ENCODE measurements around the gene ADAMTS9. TPM values are rescaled to one million over a fixed set of nuclear protein-coding genes. Genes with fewer than 3 reads are reported as not detected.

Gene ADAMTS9
- total RNA-seq, 2 donors from 2014 or later, result 16.1 to 38.0 TPM

DNA sequence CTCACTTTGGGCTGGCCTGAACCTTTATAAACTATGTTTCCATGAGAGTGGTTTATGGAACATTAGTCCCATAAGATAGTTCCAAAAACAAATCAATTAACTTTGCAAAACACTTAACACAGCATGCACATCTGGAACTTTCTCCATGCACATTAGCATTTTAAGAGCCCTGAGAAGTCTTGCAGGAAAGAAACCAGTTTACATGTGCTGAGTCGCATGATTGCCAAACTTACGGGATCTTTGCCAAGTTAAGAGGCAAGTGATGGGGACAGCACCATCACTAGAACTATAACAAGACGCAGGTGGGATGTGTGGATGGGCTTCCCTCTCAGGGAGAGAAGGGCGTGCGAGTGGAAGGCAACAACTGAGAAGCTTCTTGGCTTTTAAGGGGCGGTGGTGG lies 20.7 kb downstream of the ADAMTS9 start:
- no peaks in the 10 kb centered on the region for H3K27me3 ChIP-seq (ENCODE audit: control insufficient read depth, insufficient read depth, low read length, poor library complexity, severe bottlenecking)
- DNase-seq, result no peak
- Mint-ChIP-seq H3K27ac (no peak overlapping the region), H3K4me3 (no peak overlapping the region), H3K36me3 (ENCODE audit: low read depth) (no peaks in the 10 kb centered on the region), H3K4me1 (peaks cover 13% of the 10 kb centered on the region), H3K27me3 (ENCODE audit: insufficient read depth) (no peaks in the 10 kb centered on the region), H3K9me3 (peaks cover 4% of the 10 kb centered on the region)
- H3K9ac ChIP-seq (ENCODE audit: extremely low read depth, low read length, poor library complexity, severe bottlenecking), result no peak overlapping the region
- H3K9me3 ChIP-seq (ENCODE audit: control insufficient read depth, low read length), result peaks cover 13% of the 10 kb centered on the region
- no peak overlapping the region for H3K27ac ChIP-seq (ENCODE audit: low read depth, low read length)
- TF ChIP-seq CTCF (conservative IDR thresholded peaks at IDR 0.05), result no peak
- 97 to 100% methylated on average over 3 to 6 of the region's 6 CpGs for WGBS, 2 experiments (ENCODE audit: insufficient coverage in 1 of 2, insufficient read length in 1 of 2)
- peaks cover 3% of the 10 kb centered on the region for H3K4me1 ChIP-seq (ENCODE audit: control insufficient read depth, insufficient read depth, low read length)
- H3K36me3 ChIP-seq (ENCODE audit: control insufficient read depth, insufficient read depth, low read length), result no peaks in the 10 kb centered on the region
- no peak overlapping the region for H3K4me3 ChIP-seq (ENCODE audit: low read length)

DNA sequence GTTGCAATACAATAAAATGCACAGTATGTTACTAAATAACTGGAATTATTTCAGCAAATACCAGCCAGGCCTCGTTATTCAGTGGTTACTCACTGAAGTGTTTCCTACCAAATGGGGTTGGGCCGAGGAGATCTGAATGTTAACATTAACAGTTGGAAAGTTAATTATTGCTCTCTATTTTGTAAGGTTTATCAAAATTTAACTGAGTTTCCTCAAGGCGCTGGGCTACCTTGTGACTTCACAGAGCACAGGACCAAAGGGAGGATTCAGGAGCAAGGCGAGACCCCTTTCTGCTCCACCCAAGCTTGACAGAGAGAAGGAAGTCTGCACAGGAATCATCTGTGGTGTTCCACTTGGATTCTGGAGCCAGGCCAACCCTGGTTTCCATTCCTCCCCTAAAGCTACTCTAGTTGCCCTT lies 21.6 kb downstream of the ADAMTS9 start:
- Mint-ChIP-seq H3K27ac (no peak overlapping the region), H3K27me3 (ENCODE audit: insufficient read depth) (no peaks in the 10 kb centered on the region), H3K9me3 (peaks cover 4% of the 10 kb centered on the region), H3K4me3 (no peak overlapping the region), H3K36me3 (ENCODE audit: low read depth) (no peaks in the 10 kb centered on the region), H3K4me1 (peaks cover 13% of the 10 kb centered on the region)
- Histone ChIP-seq H3K9ac (ENCODE audit: extremely low read depth, low read length, poor library complexity, severe bottlenecking) (no peak overlapping the region), H3K27me3 (ENCODE audit: control insufficient read depth, insufficient read depth, low read length, poor library complexity, severe bottlenecking) (no peaks in the 10 kb centered on the region), H3K27ac (ENCODE audit: low read depth, low read length) (no peak overlapping the region), H3K4me3 (ENCODE audit: low read length) (no peak overlapping the region), H3K36me3 (ENCODE audit: control insufficient read depth, insufficient read depth, low read length) (no peaks in the 10 kb centered on the region), H3K4me1 (ENCODE audit: control insufficient read depth, insufficient read depth, low read length) (peaks cover 3% of the 10 kb centered on the region), H3K9me3 (ENCODE audit: control insufficient read depth, low read length) (peaks cover 15% of the 10 kb centered on the region)
- WGBS, 2 experiments (ENCODE audit: insufficient coverage in 1 of 2, insufficient read length in 1 of 2), result 92 to 100% methylated on average over 4 of the region's 4 CpGs
- no peak for TF ChIP-seq CTCF (conservative IDR thresholded peaks at IDR 0.05)
- DNase-seq, result no peak

- WGBS, 2 experiments (ENCODE audit: insufficient coverage in 1 of 2, insufficient read length in 1 of 2), result 93% methylated on average over 3 of the region's 3 CpGs; no CpG with 5 or more reads in 1 of the 2 experiments
- H3K36me3 Mint-ChIP-seq (ENCODE audit: low read depth), result no peaks in the 10 kb centered on the region
Measured at GRCh38 chr3:64664397-64664796, 23.4 kb downstream of the ADAMTS9 start.

More at GRCh38 chr3:64664397-64664796, 23.4 kb downstream of the ADAMTS9 start:
- H3K4me1 ChIP-seq (ENCODE audit: control insufficient read depth, insufficient read depth, low read length), result peaks cover 6% of the 10 kb centered on the region
- Mint-ChIP-seq H3K4me3 (no peak overlapping the region), H3K4me1 (peaks cover 27% of the 10 kb centered on the region), H3K9me3 (peaks cover 4% of the 10 kb centered on the region), H3K27ac (no peak overlapping the region), H3K27me3 (ENCODE audit: insufficient read depth) (no peaks in the 10 kb centered on the region)
- H3K9me3 ChIP-seq (ENCODE audit: control insufficient read depth, low read length), result peaks cover 15% of the 10 kb centered on the region
- no peak overlapping the region for H3K27ac ChIP-seq (ENCODE audit: low read depth, low read length)
- no peaks in the 10 kb centered on the region for H3K27me3 ChIP-seq (ENCODE audit: control insufficient read depth, insufficient read depth, low read length, poor library complexity, severe bottlenecking)
- DNase-seq, result no peak
- no peak overlapping the region for H3K9ac ChIP-seq (ENCODE audit: extremely low read depth, low read length, poor library complexity, severe bottlenecking)
- TF ChIP-seq CTCF (conservative IDR thresholded peaks at IDR 0.05), result no peak
- no peak overlapping the region for H3K4me3 ChIP-seq (ENCODE audit: low read length)
- no peaks in the 10 kb centered on the region for H3K36me3 ChIP-seq (ENCODE audit: control insufficient read depth, insufficient read depth, low read length)

Measured in endodermal cell (in vitro differentiated cells).